AG09319 (cell line): ENCODE measurements around the gene MADCAM1.
"Not testable (repeated sequence)": the region's sequence is repeated elsewhere in the genome, so short reads cannot be mapped to it uniquely, and the experiment has no call there.

Experiments
- DNase-seq: peaks from one replicate; pipeline ENCODE4 v3.0.0-alpha.2; 2010; ENCODE audit warnings: low read depth; ENCODE audit errors: extremely low read depth
- TF ChIP-seq, protein P1 (sequence below): IDR thresholded peaks from 2 replicates; pipeline ENCODE4 v1.5.1; 2011; ENCODE audit warnings: low read depth, mild to moderate bottlenecking, inconsistent platforms, low read length, moderate library complexity

The MADCAM1 gene

GRCh38 chr19:478236-478903 is 17.9 kb upstream of the MADCAM1 start:
- TF ChIP-seq, protein P1, sequence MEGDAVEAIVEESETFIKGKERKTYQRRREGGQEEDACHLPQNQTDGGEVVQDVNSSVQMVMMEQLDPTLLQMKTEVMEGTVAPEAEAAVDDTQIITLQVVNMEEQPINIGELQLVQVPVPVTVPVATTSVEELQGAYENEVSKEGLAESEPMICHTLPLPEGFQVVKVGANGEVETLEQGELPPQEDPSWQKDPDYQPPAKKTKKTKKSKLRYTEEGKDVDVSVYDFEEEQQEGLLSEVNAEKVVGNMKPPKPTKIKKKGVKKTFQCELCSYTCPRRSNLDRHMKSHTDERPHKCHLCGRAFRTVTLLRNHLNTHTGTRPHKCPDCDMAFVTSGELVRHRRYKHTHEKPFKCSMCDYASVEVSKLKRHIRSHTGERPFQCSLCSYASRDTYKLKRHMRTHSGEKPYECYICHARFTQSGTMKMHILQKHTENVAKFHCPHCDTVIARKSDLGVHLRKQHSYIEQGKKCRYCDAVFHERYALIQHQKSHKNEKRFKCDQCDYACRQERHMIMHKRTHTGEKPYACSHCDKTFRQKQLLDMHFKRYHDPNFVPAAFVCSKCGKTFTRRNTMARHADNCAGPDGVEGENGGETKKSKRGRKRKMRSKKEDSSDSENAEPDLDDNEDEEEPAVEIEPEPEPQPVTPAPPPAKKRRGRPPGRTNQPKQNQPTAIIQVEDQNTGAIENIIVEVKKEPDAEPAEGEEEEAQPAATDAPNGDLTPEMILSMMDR, result no peak
- no peak for DNase-seq

DNA sequence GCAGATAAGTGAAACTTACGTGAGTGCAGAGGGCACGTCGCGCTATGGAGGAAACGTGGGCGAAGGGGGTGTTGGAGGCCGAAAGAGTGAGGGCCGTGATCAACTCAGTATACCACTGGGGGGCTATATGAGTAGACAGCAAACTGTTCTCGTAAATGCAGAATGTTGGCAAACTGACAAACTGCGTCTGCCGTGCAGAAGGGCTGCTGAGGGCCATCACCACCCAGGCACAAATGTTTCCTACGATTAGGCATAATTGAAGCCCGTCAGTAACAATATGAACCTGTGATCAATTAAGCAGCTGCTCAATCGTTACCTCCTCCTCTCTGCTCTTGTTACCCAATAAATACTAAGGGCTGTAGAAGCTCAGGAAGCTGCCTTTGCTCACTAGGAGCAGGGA is 17.3 kb upstream of the MADCAM1 start:
- no peak for DNase-seq
- TF ChIP-seq, protein P1, result no peak

GRCh38 chr19:480016-480855 is 16.1 kb upstream of the MADCAM1 start:
- DNase-seq, result peak; percentile 11
- TF ChIP-seq, protein P1, result peak; percentile 64

- not testable (repeated sequence) for DNase-seq
These were observed 15.2 kb upstream of the MADCAM1 start for GRCh38 chr19:481100-481499.

DNA sequence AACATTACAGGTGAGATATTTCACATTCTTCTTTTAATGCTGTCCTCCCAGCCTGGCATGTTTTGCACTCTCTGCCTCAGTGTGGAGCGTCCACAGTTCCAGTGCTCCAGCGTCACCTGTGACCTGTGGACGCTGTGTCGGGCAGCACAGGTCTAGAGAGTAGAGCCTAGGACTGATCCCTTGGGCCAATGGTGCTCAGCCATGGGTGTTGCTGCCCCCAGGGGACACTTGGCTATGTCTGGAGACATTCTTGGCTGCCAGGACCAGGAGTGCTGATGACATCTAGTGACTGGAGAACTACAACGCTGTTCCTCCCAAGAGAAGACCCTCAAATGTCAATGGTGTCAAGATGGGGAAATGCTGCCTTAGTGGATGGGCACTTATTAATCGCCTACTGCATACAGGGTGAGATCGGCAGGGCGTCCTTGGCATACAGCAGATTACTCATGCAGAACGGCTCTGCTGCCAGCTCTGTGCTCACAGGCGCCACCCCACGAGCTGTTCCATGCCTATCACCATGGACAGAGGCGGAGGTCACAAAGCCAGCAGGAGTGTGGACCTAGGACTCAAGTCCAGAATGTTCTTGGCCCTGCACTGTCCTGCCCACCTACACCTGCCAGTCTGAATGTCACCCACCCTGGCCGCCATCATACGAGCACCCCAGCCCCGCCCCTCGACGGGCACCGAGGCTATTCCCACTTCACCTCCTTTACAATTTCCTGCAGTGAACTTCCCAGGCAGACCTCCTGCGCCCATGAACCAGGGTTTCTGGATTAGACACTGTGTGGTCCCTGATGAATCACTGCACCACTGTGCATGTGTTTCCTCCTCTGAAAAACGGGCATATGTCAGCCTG is 13.9 kb upstream of the MADCAM1 start:
- DNase-seq, result no peak

GRCh38 chr19:483332-484072 is 12.8 kb upstream of the MADCAM1 start:
- no peak for DNase-seq
- TF ChIP-seq, protein P1, result no peak

More for the DNA sequence above, 13.9 kb upstream of the MADCAM1 start:
- TF ChIP-seq, protein P1, result no peak

GRCh38 chr19:484494-484893 is 11.8 kb upstream of the MADCAM1 start:
- no peak for DNase-seq
- TF ChIP-seq, protein P1, result no peak
